Thyroid gland (tissue), 4 donors: ENCODE results near the gene IFNLR1. TPM values are rescaled to one million over a fixed set of nuclear protein-coding genes. Genes with fewer than 3 reads are reported as not detected.

Experiments used
- DNase-seq, 2 donors: peaks; one replicate each; pipeline ENCODE4 v3.0.0-alpha.2; 2019
- H3K27ac ChIP-seq, 3 donors: fragments of 200-600 bp; sonication (generic); 1 replicate in 2 of 3; 2 replicates in 1 of 3; pipeline ENCODE4 v1.5.1; 2016 to 2019; ENCODE audit warnings: mild to moderate bottlenecking in 1 of 3, moderate library complexity in 1 of 3
- H3K27me3 ChIP-seq: fragments of 200-600 bp; sonication (generic); one replicate; pipeline ENCODE4 v1.5.1; 2019
- H3K36me3 ChIP-seq, 2 donors: fragments of 200-600 bp; sonication (generic); one replicate each; pipeline ENCODE4 v1.5.1; 2016 to 2019
- H3K4me1 ChIP-seq, 2 donors: fragments of 200-600 bp; sonication (generic); one replicate each; pipeline ENCODE4 v1.5.1; 2017 to 2019
- H3K4me3 ChIP-seq, 3 donors: fragments of 200-600 bp; sonication (generic); replicated peaks in 1 of 3; 1 replicate in 2 of 3; 2 replicates in 1 of 3; pipeline ENCODE4 v1.5.1; 2016; ENCODE audit warnings: mild to moderate bottlenecking in 1 of 3
- H3K9me3 ChIP-seq: fragments of 200-600 bp; sonication (generic); one replicate; pipeline ENCODE4 v1.5.1; 2017
- CTCF ChIP-seq, 6 experiments: fragments of 200-600 bp in 3 of 6; fragments of 450-650 bp in 3 of 6; sonication (generic) in 3 of 6; IDR thresholded peaks; one replicate each; pipeline ENCODE4 v1.5.1; 2016 to 2019; ENCODE audit warnings: antibody characterized with exemption in 6 of 6, mild to moderate bottlenecking in 2 of 6, inconsistent platforms in 1 of 6, moderate library complexity in 1 of 6
- POLR2A ChIP-seq, 2 donors: fragments of 450-650 bp; IDR thresholded peaks; one replicate each; pipeline ENCODE4 v1.6.1; 2017; ENCODE audit warnings: antibody characterized with exemption in 2 of 2, mild to moderate bottlenecking in 2 of 2, moderate library complexity in 1 of 2
- WGBS, 2 donors: methylation state at CpG; one replicate each; pipeline ENCODE4 v1.1.5; 2017; 5-methylcytosine and 5-hydroxymethylcytosine counted together
- intact Hi-C: fragments of 100-400 bp; cut with DNase I; formaldehyde crosslinking; loops from one replicate; pipeline ENCODE4 v1.15.1; 2023
- total RNA-seq, 4 donors: library from RNA; depleted of rRNA; stranded (reverse); fragments of >200 nt; gene quantifications; one replicate each; pipeline ENCODE4 v1.2.3, GENCODE V29; 2016

The IFNLR1 gene
- total RNA-seq, 4 donors from 2014 or later: 4.7 to 9.3 (median 6.1) TPM

GRCh38 chr1:24119859-24120756, 67.0 kb downstream of the IFNLR1 start:
- Histone ChIP-seq H3K27me3 (no peaks in the 10 kb centered on the region), H3K36me3 (no peaks in the 10 kb centered on the region), H3K27ac (peak overlapping the region; percentile 49 to 84 (median 83)), H3K4me3 (no peak overlapping the region), H3K4me1 (peaks cover 17 to 18% of the 10 kb centered on the region in 2 donors), H3K9me3 (no peaks in the 10 kb centered on the region)
- WGBS, 2 donors: 25 to 30% methylated on average over 14 to 16 of the region's 17 CpGs
- DNase-seq: peak; percentile 93 to 94
- peak in 1 of 2 donors; percentile 44 for TF ChIP-seq POLR2A (IDR thresholded peaks at IDR 0.05)
- no peak for TF ChIP-seq CTCF (IDR thresholded peaks at IDR 0.05)
- intact Hi-C loops: no loop called here

DNA sequence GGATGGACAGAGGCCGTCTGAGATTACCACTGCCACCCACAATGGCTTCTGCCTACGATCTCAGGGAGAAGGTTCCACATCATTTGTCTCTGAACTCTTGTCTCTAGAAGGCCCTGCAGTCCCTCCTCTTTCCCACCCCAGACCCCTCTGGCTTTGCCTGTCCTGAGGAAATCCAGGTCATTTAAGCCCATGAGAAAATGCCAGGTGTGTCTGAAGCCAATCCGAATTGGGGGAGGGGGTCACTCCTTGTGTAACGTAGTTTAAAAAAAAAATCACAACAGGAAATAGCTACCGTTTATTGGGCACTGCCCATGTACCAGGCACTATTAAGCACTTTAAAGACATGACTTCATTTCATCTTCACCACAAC, 67.6 kb downstream of the IFNLR1 start:
- peaks cover 17 to 18% of the 10 kb centered on the region in 2 donors for H3K4me1 ChIP-seq
- 62 to 76% methylated on average over 5 of the region's 5 CpGs for WGBS, 2 donors
- peak overlapping the region; percentile 49 to 84 (median 83) for H3K27ac ChIP-seq
- H3K27me3 ChIP-seq: no peaks in the 10 kb centered on the region
- no peak for DNase-seq
- intact Hi-C loops: no loop called here
- H3K4me3 ChIP-seq: no peak overlapping the region
- TF ChIP-seq CTCF (IDR thresholded peaks at IDR 0.05): no peak
- no peak for TF ChIP-seq POLR2A (IDR thresholded peaks at IDR 0.05)
- H3K36me3 ChIP-seq: no peaks in the 10 kb centered on the region
- no peaks in the 10 kb centered on the region for H3K9me3 ChIP-seq

DNA sequence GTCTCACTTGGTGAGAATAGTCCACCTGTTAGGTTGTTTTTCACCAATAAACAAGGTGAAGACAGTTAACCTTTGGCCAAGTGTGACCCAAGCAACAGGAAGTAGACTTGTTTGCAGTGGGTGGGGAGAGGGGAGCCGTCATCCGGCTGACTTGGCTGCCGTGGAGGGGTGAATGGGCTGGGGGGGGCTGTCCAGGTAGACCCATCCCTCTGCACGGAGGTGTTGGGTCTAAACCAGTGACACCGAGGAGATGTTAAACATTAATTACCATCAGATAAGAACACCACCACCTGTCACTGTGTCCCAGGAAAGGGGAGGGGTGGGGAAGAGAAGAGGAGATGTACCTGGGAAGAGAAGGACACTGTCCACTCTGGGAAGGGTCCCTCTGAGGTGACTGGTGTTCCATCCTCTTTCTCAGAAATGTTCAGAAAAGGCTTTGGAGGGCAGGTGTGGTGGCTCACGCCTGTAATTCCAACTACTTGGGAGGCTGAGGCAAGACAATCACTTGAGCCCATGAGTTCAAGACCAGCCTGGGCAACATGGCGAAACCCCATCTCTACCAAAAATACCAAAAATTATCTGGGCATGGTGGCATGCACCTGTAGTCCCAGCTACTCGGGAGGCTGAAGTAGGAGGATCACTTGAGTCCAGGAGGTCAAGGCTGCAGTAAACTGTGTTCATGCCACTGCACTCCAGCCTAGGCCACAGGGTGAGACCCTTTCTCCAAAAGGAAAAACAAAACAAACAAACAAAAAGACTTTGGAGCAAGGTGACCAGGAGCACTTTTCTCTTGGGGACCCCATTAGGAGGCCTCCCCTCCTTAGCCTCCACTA, 68.5 kb downstream of the IFNLR1 start:
- H3K4me3 ChIP-seq: no peak overlapping the region
- H3K9me3 ChIP-seq: no peaks in the 10 kb centered on the region
- peaks cover 17 to 18% of the 10 kb centered on the region in 2 donors for H3K4me1 ChIP-seq
- TF ChIP-seq POLR2A (IDR thresholded peaks at IDR 0.05) (no peak), CTCF (IDR thresholded peaks at IDR 0.05) (no peak)
- DNase-seq: no peak
- H3K27me3 ChIP-seq: no peaks in the 10 kb centered on the region
- WGBS, 2 donors: 90 to 92% methylated on average over 8 of the region's 8 CpGs
- no peaks in the 10 kb centered on the region for H3K36me3 ChIP-seq
- intact Hi-C loops: no loop called here
- H3K27ac ChIP-seq: no peak overlapping the region

- no peak for TF ChIP-seq CTCF (IDR thresholded peaks at IDR 0.05)
- TF ChIP-seq POLR2A (IDR thresholded peaks at IDR 0.05): no peak
- no peak for DNase-seq
- H3K4me1 ChIP-seq: peaks cover 17 to 18% of the 10 kb centered on the region in 2 donors
- H3K27me3 ChIP-seq: no peaks in the 10 kb centered on the region
- no peaks in the 10 kb centered on the region for H3K9me3 ChIP-seq
- H3K36me3 ChIP-seq: no peaks in the 10 kb centered on the region
- WGBS, 2 donors: 81 to 90% methylated on average over 14 of the region's 14 CpGs
- no peak overlapping the region for H3K27ac ChIP-seq
- H3K4me3 ChIP-seq: no peak overlapping the region
- intact Hi-C loops: no loop called here
Observed at GRCh38 chr1:24117722-24118409, 69.2 kb downstream of the IFNLR1 start.
